Right renal pelvis (tissue), 4 donors: Measurements from ENCODE around the gene CALD1. TPM values are rescaled to one million over a fixed set of nuclear protein-coding genes. Genes with fewer than 3 reads are reported as not detected.

Experiments used
- DNase-seq, 4 donors: peaks; one replicate each; pipeline ENCODE4 v3.0.0-alpha.2; 2013; ENCODE audit warnings: low read depth in 4 of 4, low spot score in 3 of 4, missing footprints in 1 of 4
- polyA plus RNA-seq, 4 donors: library from polyadenylated mRNA; unstranded; fragments of 120-200 nt; gene quantifications; one replicate each; pipeline ENCODE4 v1.2.1, GENCODE V29; 2013; ENCODE audit not compliant: insufficient read length in 4 of 4

Gene CALD1
- polyA plus RNA-seq, 4 donors, result 229 to 278 (median 260) TPM

- no peak for DNase-seq
These were observed 18.2 kb upstream of the CALD1 start for GRCh38 chr7:134761266-134761665.

- DNase-seq, result no peak
These were observed 15.5 kb upstream of the CALD1 start for GRCh38 chr7:134763960-134764359.

- no peak for DNase-seq
These were observed 15.1 kb upstream of the CALD1 start for GRCh38 chr7:134764365-134764764.

- DNase-seq, result no peak
These were observed 12.5 kb upstream of the CALD1 start for GRCh38 chr7:134766779-134767519.

GRCh38 chr7:134767520-134768168 is 11.8 kb upstream of the CALD1 start:
- DNase-seq, result no peak

- no peak for DNase-seq
These were observed 11.2 kb upstream of the CALD1 start for GRCh38 chr7:134768243-134768642.

- no peak for DNase-seq
These were observed 8.8 kb upstream of the CALD1 start for GRCh38 chr7:134770676-134771075.

- DNase-seq, result no peak
These were observed 8.3 kb upstream of the CALD1 start for GRCh38 chr7:134771111-134771510.

- DNase-seq, result no peak
These were observed 7.5 kb upstream of the CALD1 start for GRCh38 chr7:134771889-134772288.

- no peak for DNase-seq
These were observed 7.0 kb upstream of the CALD1 start for GRCh38 chr7:134772401-134772800.

GRCh38 chr7:134773164-134773563 is 6.3 kb upstream of the CALD1 start:
- DNase-seq, result no peak

- no peak for DNase-seq
These were observed 5.3 kb upstream of the CALD1 start for GRCh38 chr7:134774119-134774518.

- DNase-seq, result no peak
These were observed 2.0 kb upstream of the CALD1 start for GRCh38 chr7:134777470-134777869.

- DNase-seq, result no peak
These were observed 1.4 kb upstream of the CALD1 start for GRCh38 chr7:134777908-134778580.

- DNase-seq, result no peak
These were observed 269 bp downstream of the CALD1 start for GRCh38 chr7:134779741-134780065.

- no peak for DNase-seq
These were observed 863 bp downstream of the CALD1 start for GRCh38 chr7:134780166-134780828.

GRCh38 chr7:134781171-134781570 is 1.7 kb downstream of the CALD1 start:
- no peak for DNase-seq

GRCh38 chr7:134782121-134782623 is 2.7 kb downstream of the CALD1 start:
- no peak for DNase-seq

- no peak for DNase-seq
These were observed 4.0 kb downstream of the CALD1 start for GRCh38 chr7:134783294-134784069.

- no peak for DNase-seq
These were observed 5.0 kb downstream of the CALD1 start for GRCh38 chr7:134784251-134785049.
